GM12864 (cell line): ENCODE results near the gene GPC4.

ENCODE experiments used
- DNase-seq: peaks from one replicate; pipeline ENCODE4 v3.0.0-alpha.2; 2011; ENCODE audit warnings: low read depth
- H3K4me3 ChIP-seq: 2 replicates; pipeline ENCODE4 v1.5.1; 2011; ENCODE audit warnings: mild to moderate bottlenecking, low read depth, low read length, control low read depth
- TF ChIP-seq, protein P1 (sequence below): IDR thresholded peaks from 2 replicates; pipeline ENCODE4 v1.5.1; 2011; ENCODE audit warnings: low read depth, mild to moderate bottlenecking, moderate library complexity, low read length, control low read depth, inconsistent platforms; ENCODE audit errors: missing control alignments

The GPC4 gene

GRCh38 chrX:133307637-133308498 is 107.4 kb downstream of the GPC4 start:
- no peak overlapping the region for H3K4me3 ChIP-seq
- TF ChIP-seq, protein P1, sequence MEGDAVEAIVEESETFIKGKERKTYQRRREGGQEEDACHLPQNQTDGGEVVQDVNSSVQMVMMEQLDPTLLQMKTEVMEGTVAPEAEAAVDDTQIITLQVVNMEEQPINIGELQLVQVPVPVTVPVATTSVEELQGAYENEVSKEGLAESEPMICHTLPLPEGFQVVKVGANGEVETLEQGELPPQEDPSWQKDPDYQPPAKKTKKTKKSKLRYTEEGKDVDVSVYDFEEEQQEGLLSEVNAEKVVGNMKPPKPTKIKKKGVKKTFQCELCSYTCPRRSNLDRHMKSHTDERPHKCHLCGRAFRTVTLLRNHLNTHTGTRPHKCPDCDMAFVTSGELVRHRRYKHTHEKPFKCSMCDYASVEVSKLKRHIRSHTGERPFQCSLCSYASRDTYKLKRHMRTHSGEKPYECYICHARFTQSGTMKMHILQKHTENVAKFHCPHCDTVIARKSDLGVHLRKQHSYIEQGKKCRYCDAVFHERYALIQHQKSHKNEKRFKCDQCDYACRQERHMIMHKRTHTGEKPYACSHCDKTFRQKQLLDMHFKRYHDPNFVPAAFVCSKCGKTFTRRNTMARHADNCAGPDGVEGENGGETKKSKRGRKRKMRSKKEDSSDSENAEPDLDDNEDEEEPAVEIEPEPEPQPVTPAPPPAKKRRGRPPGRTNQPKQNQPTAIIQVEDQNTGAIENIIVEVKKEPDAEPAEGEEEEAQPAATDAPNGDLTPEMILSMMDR: no peak
- DNase-seq: no peak

DNA sequence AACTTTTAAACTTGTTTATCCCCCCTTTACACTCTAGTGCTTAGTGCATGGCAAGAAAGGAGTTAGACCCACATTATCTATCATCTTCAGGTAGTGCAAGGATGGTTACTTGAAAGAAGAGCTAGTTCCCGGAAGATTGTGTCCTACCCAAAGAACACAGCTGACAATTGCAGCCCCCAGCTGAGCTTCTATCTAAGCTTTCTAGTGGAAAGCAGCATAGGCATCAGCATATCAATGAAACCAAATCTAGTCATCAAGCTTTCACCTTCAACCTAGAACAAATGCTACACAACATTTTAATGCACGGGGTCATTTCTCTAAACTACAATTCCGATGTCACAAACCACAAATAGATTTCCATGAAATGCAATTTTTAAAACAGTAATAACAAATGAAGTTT is 108.2 kb downstream of the GPC4 start:
- DNase-seq: no peak
- H3K4me3 ChIP-seq: no peak overlapping the region
- TF ChIP-seq, protein P1: no peak

DNA sequence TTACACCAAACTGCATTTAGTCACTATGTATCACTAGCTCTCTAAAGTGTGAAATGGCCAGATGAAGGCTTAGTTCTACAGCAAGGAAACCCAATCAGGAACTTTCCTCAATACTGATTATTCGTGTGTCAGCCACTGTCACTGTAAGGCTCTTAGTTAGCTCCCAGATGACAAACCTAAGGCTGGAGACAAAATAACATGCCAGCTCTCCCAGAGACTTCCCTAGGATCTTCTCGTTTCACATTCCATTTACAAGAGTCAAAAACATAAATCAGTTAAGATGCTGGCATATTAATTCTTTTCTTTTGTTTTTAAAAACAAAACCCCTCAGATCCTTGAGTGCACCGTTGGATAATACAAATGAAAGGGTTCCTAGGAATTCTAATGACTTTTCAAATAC is 109.0 kb downstream of the GPC4 start:
- no peak for DNase-seq
- TF ChIP-seq, protein P1: no peak
- no peak overlapping the region for H3K4me3 ChIP-seq

GRCh38 chrX:133305348-133305747 is 109.9 kb downstream of the GPC4 start:
- TF ChIP-seq, protein P1: no peak
- no peak overlapping the region for H3K4me3 ChIP-seq
- no peak for DNase-seq

- no peak overlapping the region for H3K4me3 ChIP-seq
- no peak for DNase-seq
- TF ChIP-seq, protein P1: no peak
Measured at GRCh38 chrX:133302775-133303445, 112.4 kb downstream of the GPC4 start.

- H3K4me3 ChIP-seq: no peak overlapping the region
- DNase-seq: no peak
- TF ChIP-seq, protein P1: no peak
Measured at GRCh38 chrX:133300591-133300990, 114.7 kb downstream of the GPC4 start.
